Fibroblast of skin of right quadriceps (primary cell): Measurements from ENCODE around the gene MYCBPAP.

Source experiments
- DNase-seq: peaks from one replicate; pipeline ENCODE4 v3.0.0-alpha.2; 2013

Gene MYCBPAP

GRCh38 chr17:50488880-50489279, 19.4 kb upstream of the MYCBPAP start:
- no peak for DNase-seq

- no peak for DNase-seq
These were observed 16.7 kb upstream of the MYCBPAP start for GRCh38 chr17:50491505-50491904.

DNA sequence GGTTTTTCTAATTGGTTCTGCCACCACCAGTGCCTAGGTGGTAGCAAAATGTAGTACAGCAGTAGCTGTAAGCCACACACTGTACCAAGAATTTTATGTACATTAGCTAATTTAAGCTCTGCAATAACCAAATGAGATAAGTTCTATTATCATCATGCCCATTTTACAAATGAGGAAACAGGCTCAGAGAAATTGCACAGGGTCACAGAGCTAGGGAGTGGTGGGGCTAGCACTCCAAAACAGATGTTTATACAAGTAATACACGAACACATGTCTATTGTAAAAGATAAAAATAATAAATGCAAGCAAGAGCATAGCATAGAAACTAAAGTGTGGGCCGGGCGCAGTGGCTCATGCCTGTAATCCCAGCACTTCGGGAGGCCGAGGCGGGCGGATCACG, 16.0 kb upstream of the MYCBPAP start:
- DNase-seq: no peak

DNA sequence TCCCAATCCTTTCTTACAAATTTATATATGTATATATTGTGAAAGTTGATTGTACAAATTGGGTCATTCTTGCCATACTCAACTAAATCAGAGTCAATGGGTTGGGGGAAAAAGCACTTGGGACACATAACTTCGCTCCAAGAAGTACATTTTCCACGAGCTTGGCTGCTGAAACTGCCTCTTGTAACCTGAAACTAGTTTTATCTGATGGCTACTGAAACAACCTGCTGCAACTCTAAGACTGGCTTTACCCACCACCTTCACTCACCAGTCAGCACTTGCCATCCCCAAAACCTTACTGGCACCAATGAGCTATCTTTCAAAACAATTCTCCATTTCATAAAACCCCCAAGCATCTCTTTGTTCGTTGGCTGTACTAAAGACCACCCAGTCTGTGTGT, 14.5 kb upstream of the MYCBPAP start:
- DNase-seq: no peak

DNA sequence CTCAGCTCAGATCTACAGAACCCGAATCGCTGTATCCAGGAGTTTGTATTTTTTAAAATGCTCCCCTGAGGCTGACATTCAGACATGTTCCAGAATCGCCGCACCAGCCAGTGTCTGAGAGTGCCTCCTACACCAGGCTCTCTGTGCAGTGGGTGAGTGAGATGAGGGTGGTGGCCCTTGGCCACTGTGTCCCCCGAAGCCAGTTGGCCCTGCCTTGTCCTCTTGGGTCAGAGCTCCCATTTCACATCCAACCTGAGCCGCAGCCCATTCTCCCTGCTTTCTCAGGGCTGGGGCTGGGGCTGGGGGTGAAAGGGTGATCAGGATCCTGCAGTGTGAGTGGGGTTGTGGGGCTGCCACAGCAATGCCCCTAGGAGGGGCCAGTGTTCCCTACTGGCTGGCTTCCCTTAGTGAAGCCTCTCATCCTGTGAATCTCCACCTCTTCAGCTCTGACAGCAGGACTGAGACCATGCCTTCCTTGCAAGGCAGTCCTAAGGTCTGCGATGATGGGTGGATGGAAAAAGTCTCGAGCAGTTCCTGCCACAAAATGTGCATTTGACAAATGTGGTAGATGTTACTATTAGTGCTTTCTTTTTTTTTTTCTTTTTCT, 12.9 kb upstream of the MYCBPAP start:
- no peak for DNase-seq

DNA sequence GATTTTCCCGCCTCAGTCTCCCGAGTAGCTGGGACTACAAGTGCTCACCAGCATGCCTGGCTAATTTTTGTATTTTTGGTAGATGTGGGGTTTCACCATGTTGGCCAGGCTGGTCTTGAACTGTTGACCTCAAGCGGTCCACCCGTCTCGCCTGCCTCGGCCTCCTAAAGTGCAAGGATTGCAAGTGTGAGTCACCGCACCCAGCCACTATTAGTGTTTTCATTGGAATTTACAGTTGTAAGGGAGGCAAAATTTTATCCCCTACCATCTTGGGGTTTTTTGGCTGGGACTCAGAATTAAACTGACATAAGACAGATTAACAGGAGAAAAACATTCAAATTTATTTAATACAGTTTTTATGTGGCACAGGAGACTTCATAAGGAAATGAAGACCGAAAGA, 12.3 kb upstream of the MYCBPAP start:
- peak; percentile 65 for DNase-seq

GRCh38 chr17:50498021-50498874, 10.0 kb upstream of the MYCBPAP start:
- no peak for DNase-seq

DNA sequence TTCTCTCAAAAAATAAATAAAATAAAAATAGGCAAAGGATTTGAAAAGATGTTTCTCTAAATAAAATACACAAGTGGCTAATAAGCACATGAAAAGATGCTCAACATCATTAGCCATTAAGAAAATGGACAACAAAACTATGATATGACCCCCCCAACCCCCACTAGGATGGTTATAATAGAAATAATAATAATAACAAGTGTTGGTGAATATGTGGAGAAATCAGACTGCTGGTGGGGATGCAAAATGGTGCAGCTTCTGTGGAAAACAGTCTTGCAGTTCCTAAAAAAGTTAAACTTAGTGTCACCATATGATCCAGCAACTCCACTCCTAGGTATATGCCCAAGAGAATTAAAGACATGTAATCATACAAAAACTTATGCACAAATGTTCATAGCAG, 9.0 kb upstream of the MYCBPAP start:
- DNase-seq: no peak

- DNase-seq: peak; percentile 72
These were observed 8.5 kb upstream of the MYCBPAP start for GRCh38 chr17:50499721-50500120.

- no peak for DNase-seq
These were observed 7.2 kb upstream of the MYCBPAP start for GRCh38 chr17:50501054-50501453.

DNA sequence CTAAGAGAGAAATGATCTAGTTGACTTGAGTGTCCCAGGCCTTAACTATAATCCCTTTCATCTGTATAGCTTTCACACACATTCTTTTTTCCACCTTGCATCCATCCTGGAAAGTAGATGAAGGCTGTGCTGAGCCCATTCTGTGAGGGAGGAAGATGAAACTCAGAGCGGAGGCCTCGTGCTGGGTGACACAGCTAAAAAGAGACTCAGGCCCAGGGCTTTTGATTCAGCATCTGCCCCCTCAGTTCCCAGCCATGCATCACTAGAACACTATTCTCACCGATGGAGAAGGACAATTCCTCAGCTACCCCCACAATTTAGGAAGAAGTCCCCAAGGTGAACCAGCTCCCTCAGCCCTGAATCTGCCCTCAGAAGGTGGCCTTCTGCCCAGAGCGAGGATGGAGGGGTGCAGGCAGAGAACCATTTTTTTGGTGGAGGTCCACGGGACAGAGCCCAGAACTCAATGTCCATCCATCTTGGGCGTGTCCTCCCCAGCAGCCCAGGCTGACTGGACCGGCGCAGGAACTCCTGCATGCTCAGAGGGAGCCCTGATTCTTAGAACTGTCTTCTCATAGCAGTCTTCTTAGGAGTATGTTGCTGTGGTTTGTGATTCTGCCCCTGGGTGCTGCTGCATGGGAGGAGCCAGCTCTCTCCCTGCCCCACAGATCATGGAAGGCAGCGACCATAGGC, 5.8 kb upstream of the MYCBPAP start:
- no peak for DNase-seq

DNA sequence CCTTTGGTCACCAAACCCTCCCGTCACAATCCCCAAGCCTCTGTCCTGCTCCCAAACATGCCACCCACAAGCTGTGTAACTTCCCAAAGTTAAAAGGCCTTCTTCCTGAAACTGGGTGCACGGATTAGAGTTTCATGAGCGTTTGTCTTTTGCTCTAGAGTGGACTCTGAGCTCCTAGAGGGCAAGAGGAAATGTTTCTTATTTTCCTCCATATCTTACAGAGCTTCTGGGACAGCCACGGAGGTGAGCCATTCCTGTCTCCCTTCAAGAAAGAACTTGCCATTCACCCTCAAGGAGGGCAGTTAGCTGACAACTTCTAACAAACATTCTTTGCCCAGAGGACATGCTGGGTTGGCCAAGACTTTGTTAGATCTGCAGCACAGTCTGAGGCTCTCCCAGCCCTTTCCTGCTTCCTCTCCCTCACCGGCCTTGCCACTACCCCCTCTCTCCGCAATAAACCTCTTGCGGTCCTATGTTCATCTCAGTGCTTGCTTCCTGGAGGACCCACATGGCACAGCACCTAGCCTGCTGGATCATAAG, 2.6 kb upstream of the MYCBPAP start:
- DNase-seq: no peak

GRCh38 chr17:50506298-50506697, 1.9 kb upstream of the MYCBPAP start:
- DNase-seq: no peak

DNA sequence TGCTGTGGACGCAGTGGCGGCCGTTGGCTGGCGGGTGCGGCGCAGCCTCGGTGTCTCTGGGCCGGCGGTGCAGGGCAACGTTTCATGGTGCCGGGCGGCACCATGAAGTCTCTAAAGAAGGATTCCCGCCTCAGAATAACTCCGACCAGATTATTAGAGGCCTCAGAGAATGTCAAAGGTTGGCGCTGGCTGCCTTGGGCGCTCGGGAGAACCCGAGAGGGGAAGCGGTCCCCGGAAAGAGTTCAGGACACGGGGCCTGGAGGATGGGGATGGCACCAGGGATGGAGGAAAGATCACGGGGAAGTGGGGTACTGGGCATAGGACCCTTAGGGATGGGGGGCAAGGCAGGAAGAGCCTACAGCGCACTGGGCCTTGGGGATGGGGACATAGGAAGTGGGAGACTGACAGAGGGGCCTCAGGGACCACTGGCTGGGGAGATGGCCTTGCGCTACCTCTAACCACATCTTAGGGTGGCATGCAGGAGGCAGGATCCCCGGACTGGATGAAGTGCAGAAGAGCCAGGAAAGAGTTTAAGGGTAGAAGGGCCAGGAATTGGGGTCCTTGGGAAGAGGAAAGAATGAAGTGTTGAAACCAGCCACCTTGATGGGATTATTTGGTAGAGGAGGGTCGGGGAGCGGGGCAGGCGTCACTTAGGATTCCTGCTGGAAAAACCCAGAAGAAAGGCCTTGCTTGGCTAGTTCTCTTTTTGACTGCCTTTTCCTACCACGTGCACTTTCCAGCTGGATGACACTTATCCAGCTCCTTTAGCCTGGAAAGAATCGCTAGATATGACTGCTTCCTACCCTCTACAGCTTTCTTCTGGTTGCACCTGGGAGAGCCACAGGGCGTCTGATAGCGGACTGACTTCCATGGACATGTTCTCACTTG, 578 bp downstream of the MYCBPAP start:
- DNase-seq: no peak

DNA sequence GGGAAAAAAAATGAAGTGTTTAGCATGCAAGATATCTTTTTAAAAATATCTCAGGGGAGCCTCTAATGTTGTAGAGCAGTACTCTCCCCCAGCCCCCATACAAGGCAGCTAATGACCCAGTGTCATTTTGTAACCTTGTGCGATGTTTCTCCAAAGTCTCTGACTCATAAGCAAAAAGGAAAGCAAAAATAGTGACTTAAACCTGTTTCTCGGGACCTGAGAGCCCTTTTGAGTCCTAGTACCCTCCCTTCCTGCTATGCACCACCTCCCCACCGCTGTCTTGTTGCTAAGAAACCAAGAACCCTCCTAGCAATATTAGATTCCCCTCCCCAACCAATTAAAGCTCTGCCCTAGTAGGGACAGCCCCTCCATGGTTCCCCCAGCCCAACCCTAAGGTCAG, 2.8 kb downstream of the MYCBPAP start:
- DNase-seq: no peak

GRCh38 chr17:50513495-50513894, 5.3 kb downstream of the MYCBPAP start:
- no peak for DNase-seq

GRCh38 chr17:50514388-50514787, 6.1 kb downstream of the MYCBPAP start:
- no peak for DNase-seq

DNA sequence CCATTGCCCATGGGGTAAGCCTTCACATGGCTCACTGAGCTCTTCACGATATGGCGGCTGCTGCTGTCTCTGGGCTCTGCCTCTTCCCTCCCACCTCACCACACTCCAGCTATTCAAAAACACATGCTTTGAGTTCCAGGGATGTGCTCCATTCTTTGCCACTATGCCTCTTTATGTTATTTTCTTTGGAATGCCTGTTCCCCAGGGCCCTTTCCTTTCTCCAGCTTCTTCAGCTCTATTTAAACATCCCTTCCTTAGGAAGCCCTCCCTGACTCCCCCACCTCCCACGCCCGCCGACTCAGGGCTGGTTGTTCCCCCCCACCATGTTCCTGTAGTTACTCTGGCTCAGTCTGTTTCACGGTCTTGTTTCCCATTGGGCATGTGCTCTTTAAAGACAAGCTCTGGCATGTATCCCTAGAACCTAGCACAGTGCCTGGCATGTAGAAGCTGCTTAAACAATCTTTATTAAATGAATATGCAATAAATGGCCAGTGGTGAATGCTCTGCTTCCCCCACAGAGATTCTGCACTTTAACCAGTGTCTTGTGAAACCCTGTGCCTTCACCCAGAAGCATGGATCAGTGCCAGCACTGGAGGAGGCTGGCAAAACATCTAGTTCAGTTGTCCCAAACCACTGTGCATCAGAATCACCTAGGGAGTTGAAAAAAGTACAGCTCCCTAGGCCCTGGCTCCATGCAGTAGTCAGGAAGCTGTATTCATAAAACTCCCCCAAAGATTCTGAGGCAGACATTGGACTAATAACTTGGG, 6.9 kb downstream of the MYCBPAP start:
- peak; percentile 38 for DNase-seq

GRCh38 chr17:50517011-50517410, 8.8 kb downstream of the MYCBPAP start:
- DNase-seq: no peak

DNA sequence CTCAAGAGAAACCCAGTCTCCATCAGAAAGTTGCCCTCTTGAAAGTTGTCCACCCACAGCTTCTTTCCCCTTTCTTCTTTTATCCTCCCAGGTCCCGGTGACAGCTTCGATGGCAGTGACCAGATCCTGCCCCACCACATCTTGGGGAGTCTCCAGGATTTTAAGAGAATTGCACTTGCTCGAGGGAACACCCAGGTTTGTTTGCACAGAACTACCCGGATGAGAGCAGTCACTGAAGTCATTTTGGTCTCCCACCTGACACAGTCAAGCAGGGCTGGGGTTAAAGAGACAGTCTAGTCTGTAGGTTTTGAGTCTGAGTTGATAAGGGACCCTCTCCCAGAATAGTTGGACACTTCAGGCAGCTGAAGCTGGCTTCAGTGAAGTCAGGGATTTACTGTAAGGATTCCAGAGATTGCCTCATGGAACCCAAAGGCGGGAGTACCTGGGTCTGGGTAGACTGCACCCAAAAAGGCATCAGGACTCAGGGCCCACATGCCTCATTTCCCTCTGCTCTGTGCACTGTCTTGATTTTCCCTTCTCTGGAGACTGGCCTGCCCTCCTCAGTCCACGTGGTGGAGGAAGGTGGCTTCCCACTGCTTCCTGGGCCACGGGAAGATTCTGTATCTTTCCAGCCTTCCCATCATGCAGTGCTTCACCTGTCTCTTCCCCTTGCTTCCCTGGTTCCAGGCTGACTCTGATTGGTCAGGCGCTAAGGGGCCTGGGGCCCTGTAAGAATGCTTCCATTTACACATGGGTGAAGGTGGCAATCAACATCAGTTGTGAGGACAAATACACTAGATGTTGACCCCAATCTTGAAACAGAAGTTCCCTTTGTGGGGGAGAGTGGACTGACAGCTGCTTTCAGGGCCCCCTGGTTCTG, 9.5 kb downstream of the MYCBPAP start:
- no peak for DNase-seq
